Stimulated activated CD4-positive, alpha-beta T cell treated with anti-CD3 and anti-CD28 coated beads, Interleukin-1b, Interleukin-23, amount 100 ng/mL, for 24 hours (primary cell): ENCODE measurements around the gene STON1.
"Not testable (repeated sequence)": the region's sequence is repeated elsewhere in the genome, so short reads cannot be mapped to it uniquely, and the experiment has no call there.

Source experiments
- DNase-seq, 4 experiments: peaks; one replicate each; pipeline ENCODE4 v3.0.0-alpha.2; 2020; ENCODE audit warnings: low read depth in 4 of 4, low spot score in 1 of 4

STON1 gene, protein sequence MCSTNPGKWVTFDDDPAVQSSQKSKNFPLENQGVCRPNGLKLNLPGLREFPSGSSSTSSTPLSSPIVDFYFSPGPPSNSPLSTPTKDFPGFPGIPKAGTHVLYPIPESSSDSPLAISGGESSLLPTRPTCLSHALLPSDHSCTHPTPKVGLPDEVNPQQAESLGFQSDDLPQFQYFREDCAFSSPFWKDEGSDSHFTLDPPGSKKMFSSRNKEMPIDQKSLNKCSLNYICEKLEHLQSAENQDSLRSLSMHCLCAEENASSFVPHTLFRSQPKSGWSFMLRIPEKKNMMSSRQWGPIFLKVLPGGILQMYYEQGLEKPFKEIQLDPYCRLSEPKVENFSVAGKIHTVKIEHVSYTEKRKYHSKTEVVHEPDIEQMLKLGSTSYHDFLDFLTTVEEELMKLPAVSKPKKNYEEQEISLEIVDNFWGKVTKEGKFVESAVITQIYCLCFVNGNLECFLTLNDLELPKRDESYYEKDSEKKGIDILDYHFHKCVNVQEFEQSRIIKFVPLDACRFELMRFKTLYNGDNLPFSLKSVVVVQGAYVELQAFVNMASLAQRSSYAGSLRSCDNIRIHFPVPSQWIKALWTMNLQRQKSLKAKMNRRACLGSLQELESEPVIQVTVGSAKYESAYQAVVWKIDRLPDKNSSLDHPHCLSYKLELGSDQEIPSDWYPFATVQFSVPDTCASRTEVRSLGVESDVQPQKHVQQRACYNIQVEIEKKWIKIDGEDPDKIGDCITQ

GRCh38 chr2:48530033-48530811 lies at the start of gene STON1:
Gene STON1, plus strand, starts transcription at chr2:48530154. Its CDS starts 50,480 bp downstream, at chr2:48580634.
- DNase-seq = peak in 1 of 4 experiments; percentile 14

DNA sequence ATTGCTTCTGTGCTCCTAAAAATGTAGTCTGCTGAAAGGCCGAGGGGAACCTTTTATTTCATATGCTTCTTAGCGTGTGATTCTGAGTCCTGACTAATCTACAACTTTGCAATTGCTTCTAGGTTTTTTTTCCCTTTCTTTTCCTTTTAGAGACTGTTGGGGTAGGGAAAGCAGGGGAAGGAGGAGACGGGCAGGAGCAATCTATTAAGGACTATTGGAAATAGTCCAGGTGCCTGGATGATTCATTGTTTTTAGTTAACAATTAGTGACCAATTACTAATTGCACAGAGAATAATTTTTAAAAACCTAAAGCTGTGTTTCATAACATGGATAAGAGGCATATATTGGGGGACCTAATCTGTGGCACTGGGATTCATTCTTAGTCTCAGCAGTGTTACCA lies 49.4 kb upstream of the STON1 start:
- DNase-seq = no peak

GRCh38 chr2:48482313-48482712 lies 47.6 kb upstream of the STON1 start:
- no peak for DNase-seq

GRCh38 chr2:48482769-48483168 lies 47.2 kb upstream of the STON1 start:
- DNase-seq = no peak

- no peak for DNase-seq
These were observed 46.4 kb upstream of the STON1 start for GRCh38 chr2:48483506-48483905.

- DNase-seq = no peak
These were observed 46.0 kb upstream of the STON1 start for GRCh38 chr2:48483916-48484315.

DNA sequence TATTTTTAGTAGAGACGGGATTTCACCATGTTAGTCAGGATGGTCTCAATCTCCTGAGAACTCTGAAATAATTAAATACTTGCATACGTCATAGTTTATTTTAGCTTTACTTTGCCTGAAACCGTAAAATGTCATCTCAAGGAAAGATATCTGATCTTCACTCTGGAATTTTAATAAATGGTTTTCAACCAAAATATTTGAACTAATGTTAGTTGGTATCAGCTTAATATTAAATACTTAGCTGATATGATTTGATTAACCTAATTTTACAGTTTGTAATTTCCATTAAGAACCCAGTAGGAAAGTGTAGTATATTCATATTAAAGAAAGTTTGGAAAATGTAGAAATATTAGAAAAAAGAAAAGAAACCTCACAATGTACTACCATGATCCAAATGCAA lies 41.4 kb upstream of the STON1 start:
- no peak for DNase-seq

DNA sequence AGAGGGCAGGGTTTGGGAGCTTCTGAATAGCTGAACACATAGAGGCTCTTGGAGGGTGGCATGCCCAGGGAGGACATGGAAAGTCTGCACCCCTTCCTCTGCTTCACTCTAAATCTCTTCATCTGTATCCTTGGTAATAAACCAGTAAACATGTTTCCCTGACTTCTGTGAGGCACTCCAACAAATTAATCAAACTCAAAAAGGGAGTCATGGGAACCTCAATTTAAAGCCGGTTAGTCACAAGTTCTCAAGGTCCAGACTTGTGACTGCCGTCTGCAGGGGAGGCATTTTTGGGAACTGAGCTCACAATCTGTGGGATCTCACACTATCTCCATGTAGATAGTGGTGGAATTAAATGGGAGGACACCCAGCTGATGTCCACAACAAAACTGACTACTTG lies 33.1 kb upstream of the STON1 start:
- DNase-seq = no peak

DNA sequence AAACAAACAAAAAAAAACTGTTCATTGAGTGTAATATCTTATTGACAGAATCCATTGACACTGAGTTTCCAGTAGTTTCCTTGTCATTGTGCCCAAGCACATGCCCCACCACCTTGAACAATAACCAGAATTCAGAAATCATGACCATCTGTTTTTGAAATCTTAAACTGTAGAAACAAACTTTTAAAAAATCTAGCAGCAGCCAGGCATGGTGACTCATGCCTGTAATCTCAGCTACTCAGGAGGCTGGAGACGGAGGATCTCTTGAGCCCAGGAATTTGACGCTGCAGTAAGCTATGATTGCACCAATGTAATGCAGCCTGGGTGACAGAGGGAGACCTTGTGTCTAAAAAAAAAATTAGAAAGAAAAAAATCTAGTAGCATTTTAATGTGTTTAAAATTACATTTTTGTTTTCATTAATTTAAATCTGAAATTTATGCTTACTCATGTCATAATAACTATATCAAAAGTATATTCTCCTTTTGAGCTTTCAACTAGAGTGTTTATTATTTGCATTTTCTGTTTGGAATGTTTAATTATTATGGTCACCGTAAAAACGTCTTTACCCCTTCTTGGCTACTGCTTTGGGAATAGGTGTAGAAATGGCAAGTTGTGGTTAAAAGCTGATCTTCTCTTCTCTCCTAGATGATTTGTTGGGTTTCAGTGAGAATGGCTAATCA lies 25.2 kb upstream of the STON1 start:
- no peak for DNase-seq

GRCh38 chr2:48507111-48507510 lies 22.8 kb upstream of the STON1 start:
- no peak for DNase-seq

- no peak for DNase-seq
These were observed 21.4 kb upstream of the STON1 start for GRCh38 chr2:48508461-48509124.

DNA sequence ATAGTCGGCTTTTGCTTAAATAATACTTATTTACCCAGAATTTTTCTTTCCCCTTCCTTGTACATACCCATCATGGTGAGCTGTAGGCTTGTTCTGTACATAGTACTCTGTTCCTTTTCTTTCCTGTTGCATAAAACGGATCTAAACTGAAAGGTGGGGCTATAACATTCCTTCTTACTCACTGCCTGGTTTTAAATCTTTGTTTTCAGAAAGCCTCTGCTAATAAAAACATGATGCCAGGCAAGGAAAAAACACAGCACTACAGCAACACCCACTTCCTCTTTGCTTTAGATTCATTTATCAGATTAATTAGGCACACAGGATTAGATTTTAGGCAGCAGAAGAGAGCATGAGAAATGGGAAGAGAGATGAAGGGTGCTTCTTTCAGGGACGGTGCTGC lies 19.6 kb upstream of the STON1 start:
- no peak for DNase-seq

DNA sequence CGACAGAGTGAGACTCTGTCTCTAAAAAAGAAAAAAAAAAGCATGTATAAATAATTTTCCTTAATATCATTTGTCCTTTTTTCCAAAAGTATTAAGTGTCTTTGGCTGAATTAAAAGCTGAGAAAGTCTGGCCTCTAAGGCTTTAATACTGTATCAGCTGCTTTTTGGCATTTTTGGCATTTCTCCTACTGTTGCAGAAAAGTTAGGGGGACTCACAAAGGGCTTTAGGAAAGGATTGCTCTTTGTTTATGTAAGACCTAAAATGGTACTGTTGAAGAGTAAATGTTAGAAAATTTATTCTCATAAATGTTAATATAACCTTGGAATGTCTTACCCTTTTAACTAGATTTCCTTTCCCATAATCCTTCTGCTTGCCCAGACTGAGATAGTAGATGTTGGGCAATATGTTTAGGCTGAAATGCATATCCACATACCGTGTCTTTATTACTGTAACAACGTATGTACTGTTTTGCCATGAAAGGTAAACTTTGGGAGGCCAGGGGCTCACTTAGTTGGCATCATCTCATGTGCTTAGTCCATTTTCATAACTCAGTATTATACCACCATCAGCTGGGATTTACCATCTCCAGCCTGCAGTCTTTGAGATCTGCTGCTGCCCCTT lies 18.0 kb upstream of the STON1 start:
- no peak for DNase-seq

- no peak for DNase-seq
These were observed 17.4 kb upstream of the STON1 start for GRCh38 chr2:48512571-48512970.

GRCh38 chr2:48514348-48515003 lies 15.5 kb upstream of the STON1 start:
- DNase-seq = no peak

GRCh38 chr2:48515513-48515985 lies 14.4 kb upstream of the STON1 start:
- no peak for DNase-seq

DNA sequence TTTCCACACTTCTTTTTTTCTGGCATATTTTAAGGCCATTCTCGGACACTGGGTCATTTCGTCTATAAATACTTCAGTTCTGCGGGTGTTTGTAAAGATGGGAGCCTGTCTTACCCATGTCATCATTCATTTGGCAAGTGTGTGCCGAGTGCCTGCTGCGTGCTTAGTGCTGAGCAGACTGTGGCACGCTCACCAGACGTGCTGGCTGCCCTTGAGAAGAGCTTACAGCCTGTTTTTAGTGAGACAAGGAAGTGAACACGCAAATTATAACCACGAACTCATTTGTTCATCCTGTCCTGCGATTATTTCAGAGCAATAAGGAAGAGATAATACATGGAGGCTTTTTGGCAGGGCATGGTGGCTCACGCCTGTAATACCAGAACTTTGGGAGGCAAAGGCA lies 10.4 kb upstream of the STON1 start:
- no peak for DNase-seq

- not testable (repeated sequence) for DNase-seq
These were observed 5.2 kb upstream of the STON1 start for GRCh38 chr2:48524756-48525155.

DNA sequence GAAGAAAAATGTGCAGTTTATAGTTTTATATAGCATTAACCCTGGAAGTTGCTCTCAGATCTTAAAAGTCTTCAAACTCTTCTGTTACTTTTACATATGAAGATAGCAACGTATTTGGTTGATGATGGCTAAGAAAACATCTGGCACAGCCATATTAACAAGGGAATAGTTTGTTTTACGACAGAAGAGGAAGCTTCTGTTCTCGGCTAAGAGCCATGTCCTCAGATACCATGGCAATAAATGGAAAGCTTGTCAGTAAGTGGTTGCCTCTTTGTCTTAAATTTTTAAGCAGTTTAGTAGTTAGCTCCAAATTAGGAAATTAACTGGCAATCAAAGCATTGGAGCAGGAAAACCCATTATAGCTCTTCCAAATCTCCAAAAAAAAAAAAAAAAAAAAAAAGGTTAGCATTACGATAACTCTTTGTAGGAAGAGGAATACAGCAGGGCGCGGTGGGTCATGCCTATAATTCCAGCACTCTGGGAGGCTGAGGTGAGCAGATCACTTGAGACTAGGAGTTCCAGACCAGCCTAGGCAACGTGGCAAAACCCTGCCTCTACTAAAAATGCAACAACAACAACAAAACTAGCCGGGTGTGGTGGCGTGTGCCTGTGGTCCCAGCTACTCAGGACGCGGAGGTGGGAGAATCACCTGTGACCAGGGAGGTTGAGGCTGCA lies 4.5 kb upstream of the STON1 start:
- DNase-seq = no peak
